ENCODE data around the gene DRC7. TPM values are rescaled to one million over a fixed set of nuclear protein-coding genes. Genes with fewer than 3 reads are reported as not detected.

DRC7 gene
- total and polyA plus RNA-seq, 2 experiments from 2014 or later, result not detected

DNA sequence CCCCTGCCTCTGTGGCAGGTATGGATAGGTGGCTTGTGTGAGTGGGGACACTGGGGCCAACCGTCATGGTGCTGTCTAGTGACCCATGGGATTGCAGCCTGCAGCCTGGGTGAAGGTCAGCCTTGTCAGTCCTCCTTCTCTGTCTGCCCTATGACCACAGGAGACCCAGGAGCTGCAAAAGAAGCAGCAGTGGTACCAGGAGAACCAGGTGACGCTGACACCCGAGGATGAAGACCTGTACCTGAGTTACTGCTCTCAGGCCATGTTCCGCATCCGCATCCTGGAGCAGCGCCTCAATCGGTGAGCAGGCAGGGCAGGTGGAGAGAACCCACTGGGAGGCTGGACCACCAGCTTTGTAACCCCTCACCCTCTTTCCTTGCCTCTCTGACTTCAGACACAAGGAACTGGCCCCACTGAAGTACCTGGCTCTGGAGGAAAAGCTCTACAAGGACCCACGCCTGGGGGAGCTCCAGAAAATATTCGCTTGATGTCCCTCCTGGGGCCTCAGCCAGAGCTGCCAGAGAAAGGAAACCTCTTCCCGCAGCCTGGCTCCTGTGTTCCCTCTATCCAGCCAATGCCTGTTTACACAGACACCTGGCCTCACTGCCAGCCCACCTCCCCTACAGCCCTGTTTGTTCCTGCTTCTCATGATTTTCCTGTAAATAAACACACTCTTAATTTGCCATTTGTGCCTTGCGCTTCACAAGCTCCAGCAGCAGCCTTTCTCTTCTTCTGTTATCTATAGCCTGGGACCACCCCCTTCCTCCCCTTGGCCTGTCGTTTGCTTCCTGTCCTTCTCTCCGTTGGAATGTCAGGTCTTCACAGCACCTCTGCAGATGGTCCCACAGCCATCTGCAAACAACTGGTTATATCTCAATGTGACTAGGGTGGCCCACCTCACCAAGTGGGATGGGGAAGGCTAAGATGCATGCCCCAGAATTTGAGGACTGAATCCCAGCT, 36.4 kb downstream of the DRC7 start:
- Histone ChIP-seq H2AFZ (no peak overlapping the region), H3K79me2 (ENCODE audit: insufficient read depth) (no peaks in the 10 kb centered on the region), H3K9ac (no peak overlapping the region), H3K36me3 (ENCODE audit: low read depth) (no peaks in the 10 kb centered on the region), H3K27ac (no peak overlapping the region), H4K20me1 (ENCODE audit: insufficient read depth) (no peaks in the 10 kb centered on the region), H3K4me2 (ENCODE audit: unreplicated experiment) (no peak overlapping the region), H3F3A (ENCODE audit: insufficient read depth) (peaks cover 21% of the 10 kb centered on the region), H3K4me3 (no peak overlapping the region), H3K27me3 (replicated peaks; ENCODE audit: insufficient read depth) (no peaks in the 10 kb centered on the region), H3K4me1 (ENCODE audit: insufficient read depth) (peaks cover 13% of the 10 kb centered on the region), H3K9me2 (ENCODE audit: insufficient read depth) (no peaks in the 10 kb centered on the region), H3K9me3 (ENCODE audit: low read depth) (no peaks in the 10 kb centered on the region)
- TF ChIP-seq EZH2 (IDR thresholded peaks at IDR 0.05; ENCODE audit: insufficient read depth, poor library complexity, severe bottlenecking) (no peak), EZH2phosphoT487 (IDR thresholded peaks at IDR 0.05; ENCODE audit: insufficient read depth, low read depth) (no peak)
- no peak for DNase-seq
- WGBS, 2 experiments (ENCODE audit: low coverage in 1 of 2, low lambda C conversion rate in 2 of 2, missing lambda C conversion rate in 2 of 2), result 77 to 85% methylated on average over 13 of the region's 13 CpGs
- in situ Hi-C loops (cut with MboI), result no loop called here

DNA sequence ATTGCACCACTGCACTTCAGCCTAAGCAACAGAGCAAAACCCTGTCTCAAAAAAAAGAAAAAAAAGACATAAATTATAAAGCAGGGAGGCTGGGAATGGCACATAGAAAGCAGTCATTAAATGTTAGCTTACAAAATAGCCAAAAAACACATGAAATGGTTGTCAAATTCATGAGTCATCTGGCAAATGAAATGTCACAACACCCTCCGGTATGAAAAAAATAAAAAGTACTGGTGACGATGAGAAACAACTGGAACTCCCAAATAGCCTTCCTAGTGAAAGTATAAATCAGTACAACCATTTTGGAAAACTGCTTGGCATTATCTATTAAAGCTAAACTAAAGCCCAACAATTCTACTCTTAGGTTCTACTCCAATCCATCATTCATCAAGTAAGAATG, 37.4 kb downstream of the DRC7 start:
- Histone ChIP-seq H3K79me2 (ENCODE audit: insufficient read depth) (0 out of 2 replicates have a peak, but pooled peaks cover under 1% of the 10 kb centered on the region), H3K9me2 (ENCODE audit: insufficient read depth) (no peaks in the 10 kb centered on the region), H3K9ac (no peak overlapping the region), H3K27ac (peak overlapping the region; percentile 18), H4K20me1 (ENCODE audit: insufficient read depth) (no peaks in the 10 kb centered on the region), H3K36me3 (ENCODE audit: low read depth) (no peaks in the 10 kb centered on the region), H3F3A (ENCODE audit: insufficient read depth) (peaks cover 29% of the 10 kb centered on the region), H3K4me3 (no peak overlapping the region), H3K4me2 (ENCODE audit: unreplicated experiment) (no peak overlapping the region), H2AFZ (0 out of 2 replicates have a peak overlapping the region, but pooled peaks have one; percentile 8), H3K27me3 (replicated peaks; ENCODE audit: insufficient read depth) (no peaks in the 10 kb centered on the region), H3K4me1 (ENCODE audit: insufficient read depth) (peaks cover 18% of the 10 kb centered on the region), H3K9me3 (ENCODE audit: low read depth) (no peaks in the 10 kb centered on the region)
- TF ChIP-seq EZH2phosphoT487 (IDR thresholded peaks at IDR 0.05; ENCODE audit: insufficient read depth, low read depth) (no peak), EZH2 (IDR thresholded peaks at IDR 0.05; ENCODE audit: insufficient read depth, poor library complexity, severe bottlenecking) (no peak)
- DNase-seq, result peak; percentile 84
- in situ Hi-C loops (cut with MboI), result no loop called here
- WGBS, 2 experiments (ENCODE audit: low coverage in 1 of 2, low lambda C conversion rate in 2 of 2, missing lambda C conversion rate in 2 of 2), result 2 to 4% methylated on average over 2 of the region's 2 CpGs

DNA sequence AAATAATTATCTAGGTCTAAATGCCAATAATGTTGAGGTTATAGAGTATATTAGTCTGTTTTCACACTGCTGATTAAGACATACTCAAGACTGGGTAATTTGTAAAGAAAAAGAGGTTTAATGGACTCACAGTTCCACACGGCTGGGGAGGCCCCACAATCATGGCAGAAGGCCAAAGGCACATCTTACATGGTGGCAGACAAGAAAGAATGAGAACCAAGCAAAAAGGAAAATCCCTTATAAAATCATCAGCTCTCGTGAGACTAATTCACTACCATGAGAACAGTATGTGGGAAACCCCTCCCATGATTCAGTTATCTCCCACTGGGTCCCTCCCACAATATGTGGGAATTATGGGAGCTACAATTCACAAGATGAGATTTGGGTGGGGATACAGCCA, 38.1 kb downstream of the DRC7 start:
- H3K4me3 ChIP-seq, result no peak overlapping the region
- no peaks in the 10 kb centered on the region for H4K20me1 ChIP-seq (ENCODE audit: insufficient read depth)
- H3K9me3 ChIP-seq (ENCODE audit: low read depth), result no peaks in the 10 kb centered on the region
- H3K27ac ChIP-seq, result peak overlapping the region; percentile 18
- H3K9ac ChIP-seq, result no peak overlapping the region
- H3K4me2 ChIP-seq (ENCODE audit: unreplicated experiment), result no peak overlapping the region
- no peaks in the 10 kb centered on the region for H3K27me3 ChIP-seq (replicated peaks; ENCODE audit: insufficient read depth)
- in situ Hi-C loops (cut with MboI), result no loop called here
- WGBS, 2 experiments (ENCODE audit: low coverage in 1 of 2, low lambda C conversion rate in 2 of 2, missing lambda C conversion rate in 2 of 2), result 77 to 79% methylated on average over 2 of the region's 2 CpGs
- TF ChIP-seq EZH2phosphoT487 (IDR thresholded peaks at IDR 0.05; ENCODE audit: insufficient read depth, low read depth), result no peak
- TF ChIP-seq EZH2 (IDR thresholded peaks at IDR 0.05; ENCODE audit: insufficient read depth, poor library complexity, severe bottlenecking), result no peak
- 0 out of 2 replicates have a peak, but pooled peaks cover 6% of the 10 kb centered on the region for H3K79me2 ChIP-seq (ENCODE audit: insufficient read depth)
- H3F3A ChIP-seq (ENCODE audit: insufficient read depth), result peaks cover 34% of the 10 kb centered on the region
- no peak overlapping the region for H2AFZ ChIP-seq
- peaks cover 22% of the 10 kb centered on the region for H3K4me1 ChIP-seq (ENCODE audit: insufficient read depth)
- no peaks in the 10 kb centered on the region for H3K36me3 ChIP-seq (ENCODE audit: low read depth)
- no peaks in the 10 kb centered on the region for H3K9me2 ChIP-seq (ENCODE audit: insufficient read depth)
- no peak for DNase-seq

DNA sequence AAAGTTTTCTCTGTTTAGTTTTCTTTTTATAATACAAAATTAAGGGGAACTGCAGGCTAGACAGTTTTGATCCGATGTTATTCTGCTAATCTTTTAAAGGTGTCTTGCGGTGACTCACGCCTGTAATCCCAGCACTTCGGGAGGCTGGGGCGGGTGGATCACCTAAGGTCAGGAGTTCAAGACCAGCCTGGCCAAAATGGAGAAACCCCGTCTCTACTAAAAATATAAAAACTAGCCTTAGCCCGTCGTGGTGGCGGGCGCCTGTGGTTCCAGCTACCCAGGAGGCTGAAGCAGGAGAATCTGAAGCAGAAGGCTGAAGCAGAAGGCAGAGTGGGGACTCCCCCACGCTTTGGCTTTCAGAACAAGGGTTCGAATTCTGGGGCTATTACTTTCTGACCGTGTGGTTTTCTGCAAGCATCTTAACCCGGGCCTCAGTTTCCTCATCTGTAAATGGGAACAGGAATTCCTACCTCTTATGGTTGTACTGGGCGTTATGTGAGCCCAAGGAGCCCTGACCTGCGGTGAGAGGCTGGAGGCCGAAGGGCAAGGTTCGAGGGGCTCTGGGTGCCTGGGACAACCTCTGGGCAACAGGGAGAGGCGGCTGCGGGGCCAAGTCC, 39.8 kb downstream of the DRC7 start:
- peak overlapping the region; percentile 93 for H3K4me3 ChIP-seq
- TF ChIP-seq EZH2 (IDR thresholded peaks at IDR 0.05; ENCODE audit: insufficient read depth, poor library complexity, severe bottlenecking) (no peak), EZH2phosphoT487 (IDR thresholded peaks at IDR 0.05; ENCODE audit: insufficient read depth, low read depth) (no peak)
- no peaks in the 10 kb centered on the region for H3K9me2 ChIP-seq (ENCODE audit: insufficient read depth)
- H3K79me2 ChIP-seq (ENCODE audit: insufficient read depth), result peaks cover 17% of the 10 kb centered on the region; the same call in 1 of the 2 replicates
- H3K27me3 ChIP-seq (replicated peaks; ENCODE audit: insufficient read depth), result no peaks in the 10 kb centered on the region
- peak overlapping the region; percentile 90 for H3K4me2 ChIP-seq (ENCODE audit: unreplicated experiment)
- H3K9me3 ChIP-seq (ENCODE audit: low read depth), result no peaks in the 10 kb centered on the region
- H3K27ac ChIP-seq, result peak overlapping the region; percentile 89
- H3K9ac ChIP-seq, result peak overlapping the region; percentile 98
- in situ Hi-C loops (cut with MboI), result no loop called here
- H2AFZ ChIP-seq, result peak overlapping the region; percentile 89
- peaks cover 34% of the 10 kb centered on the region for H3F3A ChIP-seq (ENCODE audit: insufficient read depth)
- no peak for DNase-seq
- H3K4me1 ChIP-seq (ENCODE audit: insufficient read depth), result peaks cover 22% of the 10 kb centered on the region
- H3K36me3 ChIP-seq (ENCODE audit: low read depth), result no peaks in the 10 kb centered on the region
- WGBS, 2 experiments (ENCODE audit: low coverage in 1 of 2, low lambda C conversion rate in 2 of 2, missing lambda C conversion rate in 2 of 2), result 42% methylated on average over 20 of the region's 20 CpGs
- H4K20me1 ChIP-seq (ENCODE audit: insufficient read depth), result no peaks in the 10 kb centered on the region

Data from GM23248 (cell line).